Measurements from ENCODE around the gene DCDC1. TPM values are rescaled to one million over a fixed set of nuclear protein-coding genes. Genes with fewer than 3 reads are reported as not detected.

Gene DCDC1
- total and polyA plus RNA-seq, 9 donors, result 0.16 to 18.4 (median 1.5) TPM

GRCh38 chr11:30985536-30985935 is 384.0 kb downstream of the DCDC1 start:
- intact Hi-C loops (cut with DNase I), result no loop called here
- H3K9me3 ChIP-seq, result no peaks in the 10 kb centered on the region
- no peak overlapping the region for H3K27ac ChIP-seq
- H3K36me3 ChIP-seq, result no peaks in the 10 kb centered on the region
- DNase-seq, result no peak
- H3K4me1 ChIP-seq (ENCODE audit: insufficient read depth), result no peaks in the 10 kb centered on the region
- no peak overlapping the region for H3K4me3 ChIP-seq
- TF ChIP-seq POLR2A (IDR thresholded peaks at IDR 0.05) (no peak), EP300 (IDR thresholded peaks at IDR 0.05) (no peak)
- no peaks in the 10 kb centered on the region for H3K27me3 ChIP-seq

GRCh38 chr11:30984827-30985226 is 384.7 kb downstream of the DCDC1 start:
- Histone ChIP-seq H3K27ac (no peak overlapping the region), H3K9me3 (no peaks in the 10 kb centered on the region), H3K4me1 (ENCODE audit: insufficient read depth) (no peaks in the 10 kb centered on the region), H3K36me3 (no peaks in the 10 kb centered on the region), H3K27me3 (no peaks in the 10 kb centered on the region), H3K4me3 (no peak overlapping the region)
- no peak for DNase-seq
- intact Hi-C loops (cut with DNase I), result no loop called here
- no peak for TF ChIP-seq EP300 (IDR thresholded peaks at IDR 0.05)
- no peak for TF ChIP-seq POLR2A (IDR thresholded peaks at IDR 0.05)
- no peak for TF ChIP-seq CTCF (IDR thresholded peaks at IDR 0.05)
- WGBS, 3 donors, result 49 to 59% (median 49%) methylated on average over 3 of the region's 3 CpGs

GRCh38 chr11:30984442-30984816 is 385.1 kb downstream of the DCDC1 start:
- TF ChIP-seq POLR2A (IDR thresholded peaks at IDR 0.05), result no peak
- Histone ChIP-seq H3K4me3 (no peak overlapping the region), H3K27ac (no peak overlapping the region), H3K36me3 (no peaks in the 10 kb centered on the region), H3K4me1 (ENCODE audit: insufficient read depth) (no peaks in the 10 kb centered on the region), H3K27me3 (no peaks in the 10 kb centered on the region), H3K9me3 (no peaks in the 10 kb centered on the region)
- intact Hi-C loops (cut with DNase I), result no loop called here
- 44 to 49% (median 46%) methylated on average over 4 of the region's 4 CpGs for WGBS, 3 donors
- DNase-seq, result no peak

- DNase-seq, result no peak
- no peak overlapping the region for H3K4me3 ChIP-seq
- H3K9me3 ChIP-seq, result no peaks in the 10 kb centered on the region
- H3K27ac ChIP-seq, result no peak overlapping the region
- WGBS, 3 donors, result 48 to 71% (median 51%) methylated on average over 6 of the region's 6 CpGs
- H3K36me3 ChIP-seq, result no peaks in the 10 kb centered on the region
- TF ChIP-seq CTCF (IDR thresholded peaks at IDR 0.05) (no peak), POLR2A (IDR thresholded peaks at IDR 0.05) (no peak), EP300 (IDR thresholded peaks at IDR 0.05) (no peak)
- intact Hi-C loops (cut with DNase I), result no loop called here
- no peaks in the 10 kb centered on the region for H3K27me3 ChIP-seq
- H3K4me1 ChIP-seq (ENCODE audit: insufficient read depth), result no peaks in the 10 kb centered on the region
Observed at GRCh38 chr11:30983776-30984441, 385.6 kb downstream of the DCDC1 start.

GRCh38 chr11:30983143-30983542 is 386.4 kb downstream of the DCDC1 start:
- Histone ChIP-seq H3K27ac (no peak overlapping the region), H3K36me3 (no peaks in the 10 kb centered on the region), H3K27me3 (no peaks in the 10 kb centered on the region), H3K4me3 (no peak overlapping the region), H3K4me1 (ENCODE audit: insufficient read depth) (no peaks in the 10 kb centered on the region), H3K9me3 (no peaks in the 10 kb centered on the region)
- intact Hi-C loops (cut with DNase I), result no loop called here
- WGBS, 3 donors, result 83 to 92% (median 92%) methylated on average over 2 of the region's 2 CpGs
- DNase-seq, result no peak
- TF ChIP-seq EP300 (IDR thresholded peaks at IDR 0.05) (no peak), POLR2A (IDR thresholded peaks at IDR 0.05) (no peak), CTCF (IDR thresholded peaks at IDR 0.05) (no peak)
